Endothelial cell of hepatic sinusoid (primary cell): Measurements from ENCODE around the gene TINAGL1.

Experiments used
- in situ Hi-C: cut with HindIII; loops from 2 replicates; pipeline ENCODE4 v1.10.0; 2017; ENCODE audit warnings: low sequenced_read_pairs

Gene TINAGL1, protein sequence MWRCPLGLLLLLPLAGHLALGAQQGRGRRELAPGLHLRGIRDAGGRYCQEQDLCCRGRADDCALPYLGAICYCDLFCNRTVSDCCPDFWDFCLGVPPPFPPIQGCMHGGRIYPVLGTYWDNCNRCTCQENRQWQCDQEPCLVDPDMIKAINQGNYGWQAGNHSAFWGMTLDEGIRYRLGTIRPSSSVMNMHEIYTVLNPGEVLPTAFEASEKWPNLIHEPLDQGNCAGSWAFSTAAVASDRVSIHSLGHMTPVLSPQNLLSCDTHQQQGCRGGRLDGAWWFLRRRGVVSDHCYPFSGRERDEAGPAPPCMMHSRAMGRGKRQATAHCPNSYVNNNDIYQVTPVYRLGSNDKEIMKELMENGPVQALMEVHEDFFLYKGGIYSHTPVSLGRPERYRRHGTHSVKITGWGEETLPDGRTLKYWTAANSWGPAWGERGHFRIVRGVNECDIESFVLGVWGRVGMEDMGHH

DNA sequence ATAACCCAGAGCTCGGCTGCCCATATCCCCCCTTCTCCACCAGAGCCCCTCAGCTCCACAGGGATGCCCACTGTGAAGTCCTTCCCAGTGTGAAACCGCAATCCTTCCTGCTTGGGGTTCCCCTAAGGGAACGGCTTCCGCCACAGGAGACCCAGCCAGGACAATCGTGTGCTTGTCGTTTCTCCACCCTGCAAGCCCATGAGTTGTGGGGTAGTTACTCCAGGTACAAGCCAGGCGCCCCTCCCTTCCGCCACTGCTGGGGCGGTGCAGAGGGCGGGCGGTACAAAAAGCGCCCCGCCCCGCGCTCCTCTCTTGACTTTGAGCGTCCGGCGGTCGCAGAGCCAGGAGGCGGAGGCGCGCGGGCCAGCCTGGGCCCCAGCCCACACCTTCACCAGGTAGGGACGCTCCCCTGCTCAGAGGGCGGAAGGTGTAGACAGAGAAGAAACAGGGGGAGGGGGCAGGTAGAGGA, at the start of gene TINAGL1:
Gene TINAGL1 (plus strand): TSS at position 315 of the 469 bp plus-strand sequence. CDS start 634 bp downstream, outside the sequence.
- in situ Hi-C loops = no loop called here

DNA sequence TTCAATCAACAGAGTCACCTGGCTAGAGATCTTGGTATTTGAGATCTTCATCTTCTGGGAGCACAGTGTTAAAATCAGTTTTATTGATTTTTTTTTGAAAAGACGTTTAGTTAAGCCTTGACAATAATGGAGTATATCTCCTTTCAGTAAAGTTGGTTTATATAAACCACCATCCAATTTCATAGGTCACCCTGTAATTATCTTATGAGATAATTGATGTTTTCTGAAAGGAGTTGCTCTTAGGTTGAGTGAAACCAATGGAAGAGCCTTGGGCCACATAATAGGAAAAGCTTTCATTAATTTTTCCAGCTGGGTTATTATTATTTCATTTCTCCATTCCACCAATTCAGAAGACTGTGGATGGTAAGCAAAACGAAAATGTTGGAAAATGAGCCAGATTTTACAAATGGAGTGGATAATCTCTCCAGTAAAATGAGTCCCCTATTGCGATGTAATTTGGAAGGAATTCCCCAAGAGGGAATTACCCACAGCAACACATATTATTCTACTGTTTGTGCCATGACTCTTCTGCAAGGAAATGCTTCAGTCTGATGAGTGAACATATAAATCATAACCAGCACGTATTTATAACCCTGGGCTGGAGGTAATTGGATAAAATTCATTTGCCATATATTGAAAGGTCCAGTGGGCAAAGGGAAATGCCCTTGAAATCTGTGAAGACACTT, 46.2 kb upstream of the TINAGL1 start:
- in situ Hi-C loops = no loop called here

DNA sequence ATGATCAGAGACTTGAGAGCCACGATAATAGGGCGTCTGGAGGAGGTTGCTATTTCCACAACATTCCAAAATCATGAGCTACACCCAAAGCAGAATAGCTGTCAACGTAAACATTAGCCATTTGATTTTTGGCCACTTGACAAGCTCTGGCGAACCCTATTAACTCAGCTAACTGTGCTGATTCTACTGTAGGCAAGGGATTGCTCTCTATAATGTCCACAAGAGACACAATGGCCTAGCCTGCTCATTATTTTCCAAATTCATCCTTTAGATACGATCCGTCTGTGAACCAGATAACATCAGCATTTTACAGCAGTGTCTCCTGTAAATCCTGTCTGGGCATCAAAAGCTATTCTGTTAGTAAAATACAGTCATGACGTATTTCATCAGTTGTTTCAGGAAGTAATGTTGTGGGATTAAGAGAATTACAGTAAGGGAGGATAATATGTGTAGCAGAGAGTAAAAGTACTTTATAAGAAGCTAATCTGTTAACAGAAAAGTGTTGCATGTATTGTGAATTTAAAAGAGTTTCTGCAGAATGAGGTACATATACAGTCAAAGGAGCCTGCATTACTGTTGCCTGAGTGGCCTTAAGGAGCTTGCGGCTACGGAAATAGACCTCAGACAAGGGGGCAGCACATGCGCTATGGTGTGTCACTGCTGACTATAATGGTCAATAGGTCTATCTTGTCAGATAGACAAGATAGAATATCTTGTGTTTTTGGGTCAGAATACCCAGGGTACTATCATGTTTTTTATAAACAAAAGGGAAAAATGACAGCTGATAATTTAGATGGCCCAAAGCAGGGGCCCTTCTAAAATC, 44.9 kb upstream of the TINAGL1 start:
- in situ Hi-C loops = no loop called here

DNA sequence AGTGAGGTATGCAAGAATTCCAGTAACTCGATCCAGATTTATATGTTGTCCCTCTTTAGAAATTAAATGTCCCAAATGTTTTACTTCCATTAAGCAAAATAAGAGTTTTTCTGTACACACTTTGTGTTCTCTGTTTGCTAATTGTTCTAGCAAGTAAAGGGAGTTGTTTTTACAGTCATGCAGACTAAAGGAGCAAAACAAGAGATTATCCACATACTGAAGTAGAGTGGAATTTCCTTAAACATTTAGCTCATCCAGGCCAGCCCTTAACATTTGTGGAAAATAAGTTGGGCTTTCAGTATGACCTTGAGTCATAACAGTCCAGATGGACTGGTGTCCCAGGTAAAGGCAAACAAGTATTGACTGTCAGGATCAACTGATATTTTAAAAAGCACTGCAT, 44.1 kb upstream of the TINAGL1 start:
- in situ Hi-C loops = no loop called here

DNA sequence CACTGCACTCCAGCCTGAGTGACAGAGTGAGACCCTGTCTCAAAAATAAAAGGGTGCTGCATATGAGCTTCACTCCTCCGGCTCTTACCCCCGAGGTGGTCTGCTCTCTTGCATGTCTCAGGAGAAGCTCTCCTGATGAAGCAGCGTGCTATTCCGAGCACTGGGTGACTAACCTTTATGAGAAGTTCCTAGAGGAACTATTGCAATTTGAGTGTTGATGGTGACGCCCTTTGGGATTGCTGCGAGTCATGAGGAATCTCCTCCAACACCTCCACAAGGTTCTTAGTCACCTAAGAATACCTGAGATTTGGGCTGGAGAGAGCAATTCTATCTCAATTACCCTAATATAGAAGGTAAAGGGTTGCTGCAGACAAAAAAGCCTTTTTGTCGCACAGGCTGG, 40.8 kb upstream of the TINAGL1 start:
- in situ Hi-C loops = no loop called here

DNA sequence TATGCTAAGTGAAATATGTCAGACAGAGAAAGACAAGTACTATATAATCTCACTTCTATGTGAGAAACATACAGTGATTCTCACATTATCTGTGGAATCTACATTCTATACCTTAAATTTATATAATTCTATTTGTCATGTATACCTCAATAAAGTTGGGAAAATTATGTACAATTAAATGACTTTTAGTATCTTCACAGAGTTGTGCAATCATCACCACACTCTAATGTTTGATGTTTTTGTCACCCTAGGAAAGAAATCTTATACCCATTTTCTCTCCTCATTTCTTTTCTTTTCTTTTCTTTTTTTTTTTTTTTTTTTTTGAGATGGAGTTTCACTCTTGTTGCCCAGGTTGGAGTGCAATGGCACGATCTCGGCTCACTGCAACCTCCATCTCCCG, 37.0 kb upstream of the TINAGL1 start:
- in situ Hi-C loops = no loop called here

DNA sequence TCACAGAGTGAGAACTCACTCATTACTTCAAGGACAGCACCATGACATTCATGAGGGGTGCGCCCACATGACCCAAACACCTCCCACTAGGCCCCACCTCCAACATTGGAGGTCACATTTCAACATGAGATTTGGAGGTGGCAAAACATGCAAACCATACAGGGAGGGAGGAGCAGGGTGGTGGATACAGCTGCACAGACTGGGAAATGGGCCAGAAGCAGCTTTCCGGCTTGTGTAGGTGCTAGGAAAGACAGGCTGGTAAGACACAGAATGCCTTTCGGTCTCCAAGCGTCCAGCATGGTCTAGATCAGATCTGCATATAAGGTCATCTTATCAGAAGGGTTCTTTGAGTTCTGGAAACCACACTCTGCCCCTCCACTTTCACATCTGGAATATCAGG, 35.1 kb upstream of the TINAGL1 start:
- in situ Hi-C loops = loop anchor here (10.0 kb wide), 1 partner anchor 146 kb away; no protein-coding TSS in a partner anchor

DNA sequence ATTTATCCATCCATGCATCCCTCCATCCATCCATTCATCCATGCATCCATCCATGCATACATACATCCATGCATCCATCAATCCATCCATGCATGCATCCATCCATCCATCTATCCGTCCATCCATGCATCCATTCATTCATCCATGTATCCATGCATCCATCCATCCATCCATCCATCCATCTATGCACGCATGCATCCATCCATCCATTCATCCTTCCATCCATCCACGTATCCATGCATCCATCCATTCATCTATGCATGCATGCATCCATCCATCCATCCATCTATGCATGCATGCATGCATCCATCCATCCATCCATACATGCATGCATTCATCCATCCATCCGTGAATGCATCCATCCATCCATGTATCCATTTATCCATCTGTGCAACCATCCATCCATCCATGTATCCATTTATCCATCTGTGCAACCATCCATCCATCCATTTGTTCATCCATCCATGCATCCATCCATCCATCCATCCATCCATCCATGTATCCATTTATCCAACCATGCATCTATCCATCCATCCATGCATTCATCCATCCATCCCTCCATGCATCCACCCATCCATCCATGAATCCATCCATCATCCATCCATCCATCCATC, 30.3 kb upstream of the TINAGL1 start:
- in situ Hi-C loops = loop anchor here (10.0 kb wide), 1 partner anchor 151 kb away; no protein-coding TSS in a partner anchor

DNA sequence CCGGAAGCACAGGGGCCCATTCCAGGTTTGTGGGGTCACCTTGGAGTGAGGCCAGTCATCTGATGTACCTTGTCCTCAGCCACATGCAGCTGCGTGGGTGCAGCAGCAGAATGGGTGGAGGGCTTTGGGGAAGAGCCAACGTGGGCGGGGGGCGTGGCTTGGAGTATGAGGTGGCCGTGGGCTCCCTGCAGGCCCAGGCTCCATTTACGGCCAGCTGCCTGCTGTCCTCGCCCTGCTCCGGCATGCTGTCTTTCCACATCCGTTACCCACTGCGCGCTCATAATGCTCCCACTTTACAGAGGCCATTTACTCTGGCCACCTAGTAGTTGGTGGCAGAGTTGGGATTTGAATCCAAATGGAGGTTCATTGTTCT, 27.8 kb upstream of the TINAGL1 start:
- in situ Hi-C loops = loop anchor here (10.0 kb wide), 1 partner anchor 154 kb away; no protein-coding TSS in a partner anchor

DNA sequence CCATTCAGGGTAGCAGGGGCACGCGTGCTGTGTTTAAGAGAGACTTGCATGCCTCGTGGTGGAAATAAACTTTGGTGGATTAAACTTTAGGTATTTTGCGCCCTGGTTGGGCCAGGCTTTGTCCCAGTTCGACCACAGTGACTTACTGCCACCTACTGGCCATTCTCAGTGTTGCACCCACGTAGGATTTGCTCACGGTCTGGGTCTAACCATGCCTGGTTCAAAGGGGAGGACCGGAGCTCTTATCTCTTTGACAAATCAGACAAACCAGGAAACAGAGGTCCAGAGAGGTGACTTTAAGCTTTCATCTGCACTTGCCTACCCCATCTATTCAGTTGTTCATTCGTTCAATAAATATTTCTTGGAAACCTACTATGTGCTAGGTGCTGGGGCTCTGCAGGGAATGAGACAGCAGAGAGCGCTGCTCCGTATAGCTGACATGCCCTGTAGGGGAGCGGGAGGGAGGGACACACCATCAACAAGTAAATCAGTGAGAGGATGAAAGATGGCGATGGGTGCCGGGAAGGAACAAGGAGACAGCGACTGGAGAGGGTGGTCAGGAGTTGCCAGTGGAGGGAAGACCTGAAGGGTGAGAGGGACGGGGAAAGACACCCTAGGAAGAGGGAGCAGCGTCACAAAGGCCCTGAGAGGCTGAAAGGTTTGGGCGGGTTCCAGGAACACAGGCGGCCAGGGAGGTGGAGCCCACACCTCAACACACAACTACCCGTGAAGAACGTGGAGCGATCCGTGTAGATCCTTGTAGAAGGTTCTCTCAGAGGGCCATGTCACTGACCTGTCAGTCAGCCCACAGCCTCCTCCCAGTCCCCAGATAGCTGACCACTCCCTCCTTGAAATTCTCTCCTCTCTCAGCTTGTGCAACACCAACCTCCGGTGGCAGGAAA, 27.2 kb upstream of the TINAGL1 start:
- in situ Hi-C loops = loop anchor here (10.0 kb wide), 1 partner anchor 154 kb away; no protein-coding TSS in a partner anchor

DNA sequence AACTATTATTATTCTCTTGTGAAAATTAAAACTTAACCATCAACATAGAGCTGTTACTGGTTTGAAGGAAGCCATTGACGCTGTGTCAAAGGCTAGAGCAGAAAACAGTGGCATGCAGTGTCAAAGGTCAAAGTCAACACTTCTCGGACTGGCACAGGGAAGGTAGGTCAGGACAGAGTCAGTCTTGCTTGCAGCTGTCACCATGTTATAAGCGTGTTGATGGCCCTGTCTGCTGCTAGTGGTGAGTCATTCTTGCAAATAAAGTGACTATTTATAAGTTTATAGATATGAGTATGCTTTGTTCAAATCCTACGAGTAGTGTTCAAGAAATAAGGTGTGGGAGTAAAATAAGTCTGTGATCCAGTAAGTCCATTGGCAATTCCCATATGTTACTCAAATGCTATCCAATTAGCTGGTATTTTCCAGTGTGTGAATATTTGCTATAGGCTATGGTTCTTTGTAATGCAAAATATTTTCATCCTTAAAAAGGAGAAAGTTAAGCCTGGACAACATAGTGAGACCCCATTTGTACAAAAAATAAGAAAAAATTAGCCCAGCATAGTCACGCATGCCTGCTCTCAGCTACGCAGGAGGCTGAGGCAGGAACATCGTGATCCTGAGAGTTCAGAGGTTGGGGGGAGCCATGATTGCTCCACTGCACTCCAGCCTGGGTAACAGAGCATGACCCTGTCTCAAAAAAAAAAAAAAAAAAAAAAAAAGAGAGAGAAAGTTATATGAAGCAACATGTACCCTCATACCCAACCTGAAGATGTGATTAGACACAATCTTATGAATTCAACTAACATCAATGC, 26.3 kb upstream of the TINAGL1 start:
- in situ Hi-C loops = loop anchor here (10.0 kb wide), 1 partner anchor 155 kb away; no protein-coding TSS in a partner anchor

DNA sequence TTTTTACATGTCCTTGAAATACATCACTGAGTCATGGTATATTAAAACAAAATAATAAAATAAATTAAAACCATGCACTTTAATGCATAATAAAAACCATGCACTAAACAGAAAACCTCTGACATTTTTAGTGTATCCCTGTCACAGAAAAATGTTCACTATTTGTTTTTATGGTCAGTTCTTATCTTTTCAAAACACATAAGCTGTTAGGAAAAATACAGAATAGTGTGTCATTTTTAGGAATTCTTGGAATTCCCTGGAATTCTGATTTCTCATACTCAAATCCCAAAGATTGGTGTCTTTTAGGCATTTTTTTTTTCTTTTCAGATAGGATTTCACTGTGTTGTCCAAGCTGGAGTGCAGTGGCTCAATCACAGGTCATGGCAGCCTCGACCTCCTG, 25.1 kb upstream of the TINAGL1 start:
- in situ Hi-C loops = no loop called here

DNA sequence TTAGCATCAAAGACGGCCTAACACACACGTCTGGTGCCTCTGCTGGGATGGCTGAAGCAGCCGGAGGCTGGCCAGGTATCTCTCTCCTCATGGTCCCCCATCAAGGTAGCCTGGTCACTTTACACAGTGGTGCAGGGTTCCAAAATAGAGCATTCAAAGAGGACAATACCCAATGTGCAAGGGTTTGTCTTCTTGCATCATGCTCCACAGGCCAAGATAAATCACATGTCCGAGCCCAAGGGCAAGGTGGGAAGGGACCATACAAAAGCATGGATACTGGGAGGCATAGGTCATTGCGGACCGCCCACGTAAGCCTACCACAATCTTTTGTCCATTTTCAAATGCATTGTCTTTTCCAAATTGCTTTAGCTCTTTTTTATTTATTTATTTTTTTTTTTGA, 23.8 kb upstream of the TINAGL1 start:
- in situ Hi-C loops = no loop called here

DNA sequence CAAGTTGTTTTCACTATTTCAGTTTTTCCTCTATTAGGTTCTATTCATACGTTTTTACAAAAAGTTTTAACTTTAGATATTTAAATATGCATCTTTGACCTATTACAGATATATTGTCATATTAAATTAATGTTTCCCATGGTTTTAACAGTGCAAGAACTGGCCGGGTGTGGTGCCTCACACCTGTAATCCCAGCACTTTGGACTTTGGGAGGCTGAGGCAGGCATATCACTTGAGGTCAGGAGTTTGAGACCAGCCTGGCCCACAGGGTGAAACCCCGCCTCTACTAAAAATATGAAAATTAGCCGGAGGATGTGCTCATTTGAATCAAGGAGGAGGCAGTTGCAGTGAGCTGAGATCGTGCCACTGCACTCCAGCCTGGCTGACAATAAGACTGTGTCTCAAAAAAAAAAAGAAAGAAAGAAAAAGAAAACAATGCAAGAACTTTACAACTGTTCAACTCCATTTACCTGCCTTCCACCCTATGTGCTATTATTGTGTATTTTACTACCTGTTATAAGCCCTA, 19.8 kb upstream of the TINAGL1 start:
- in situ Hi-C loops = loop anchor here (5.0 kb wide), 1 partner anchor 46 kb away; no protein-coding TSS in a partner anchor

DNA sequence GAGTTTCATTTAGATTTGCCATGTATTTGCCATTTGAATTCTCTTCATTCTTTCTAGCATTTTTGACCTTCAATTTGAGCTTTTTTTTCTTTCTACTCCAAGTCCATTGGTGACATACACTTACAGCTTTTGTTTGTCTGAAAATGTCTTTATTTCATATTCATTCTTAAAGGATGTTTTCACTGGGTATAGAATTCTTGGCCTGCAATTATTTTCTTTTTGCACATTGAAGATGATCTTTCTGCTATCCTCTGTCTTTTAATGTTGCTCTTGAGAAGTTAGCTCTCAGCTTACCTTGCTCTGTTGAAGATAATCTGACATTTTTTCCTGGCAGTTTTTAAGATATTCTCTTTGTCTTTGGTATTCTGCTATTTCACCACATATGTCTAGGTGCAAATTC, 16.6 kb upstream of the TINAGL1 start:
- in situ Hi-C loops = loop anchor here (5.0 kb wide), 1 partner anchor 43 kb away; no protein-coding TSS in a partner anchor

DNA sequence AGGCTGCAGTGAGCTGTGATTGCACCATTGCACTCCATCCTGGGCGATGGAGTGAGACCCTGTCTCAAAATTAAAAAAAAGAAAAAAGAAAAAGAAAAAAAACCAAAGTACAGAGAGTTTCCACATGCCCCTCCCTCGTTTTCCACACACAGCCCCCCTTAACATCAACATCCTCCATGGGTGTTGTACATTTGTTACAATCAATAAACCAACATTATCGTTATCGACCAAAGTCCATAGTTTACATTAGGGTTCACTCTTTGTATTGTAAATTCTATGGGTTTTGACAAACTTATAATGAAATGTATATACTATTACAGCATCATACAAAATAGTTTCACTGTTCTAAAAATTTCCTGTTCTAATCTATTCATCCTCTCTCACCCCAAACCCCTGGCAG, 15.9 kb upstream of the TINAGL1 start:
- in situ Hi-C loops = no loop called here

DNA sequence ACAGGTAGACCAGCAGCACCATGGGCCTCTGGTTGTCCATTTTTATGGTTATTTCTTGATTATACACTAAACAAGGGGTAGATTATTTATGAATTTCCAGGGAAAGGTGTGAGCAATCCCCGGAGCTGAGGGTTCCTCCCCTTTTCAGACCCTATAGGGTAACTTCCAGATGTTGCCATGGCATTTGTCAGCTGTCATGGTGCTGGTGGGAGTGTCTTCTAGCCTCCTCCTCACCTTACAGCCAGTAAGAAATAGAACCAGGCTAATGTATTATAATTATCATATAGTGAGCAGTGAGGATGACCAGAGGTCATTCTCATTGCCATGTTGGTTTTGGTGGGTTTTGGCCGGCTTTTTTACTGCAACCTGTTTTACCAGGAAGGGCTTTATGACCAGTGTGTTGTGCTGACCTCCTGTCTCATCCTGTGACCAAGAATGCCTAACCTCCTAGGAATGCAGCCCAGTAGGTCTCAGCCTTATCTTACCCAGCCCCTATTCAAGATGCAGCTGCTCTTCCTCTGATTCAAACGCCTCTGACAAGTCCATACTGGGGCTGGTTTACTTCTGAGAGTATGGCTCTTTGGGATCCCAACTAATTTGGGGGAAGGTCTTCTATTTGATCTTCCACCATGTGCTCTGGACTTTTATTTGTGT, 13.5 kb upstream of the TINAGL1 start:
- in situ Hi-C loops = no loop called here

DNA sequence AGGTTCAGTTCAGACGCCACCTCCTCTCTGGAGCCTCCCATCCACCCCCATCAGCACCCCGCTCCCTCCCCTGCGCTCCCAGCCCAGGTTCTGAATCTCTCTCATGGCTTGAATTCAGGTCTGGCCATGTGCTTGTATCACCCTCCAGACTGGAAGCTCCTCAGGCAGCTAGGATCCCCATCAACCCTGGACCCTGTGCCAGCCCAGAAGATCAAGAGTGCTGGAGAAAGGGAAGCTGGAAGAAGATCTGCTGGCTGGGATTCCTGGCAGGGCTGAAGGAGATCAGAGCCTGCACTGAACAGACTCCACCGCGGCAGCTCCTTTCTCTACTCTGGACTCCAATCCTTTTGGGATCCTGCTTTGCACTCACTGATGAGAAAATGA, 11.7 kb upstream of the TINAGL1 start:
- in situ Hi-C loops = no loop called here
